Type B pancreatic cell (in vitro differentiated cells): Measurements from ENCODE around the gene DTL. TPM values are rescaled to one million over a fixed set of nuclear protein-coding genes. Genes with fewer than 3 reads are reported as not detected.

Experiments
- DNase-seq: peaks from one replicate; pipeline ENCODE4 v3.0.0; 2021; ENCODE audit warnings: mixed read lengths; ENCODE audit not compliant: unreplicated experiment; ENCODE audit errors: extremely low spot score
- H3K27ac Mint-ChIP-seq: 2 replicates; pipeline ENCODE4 v1.8.0; 2021; ENCODE audit warnings: mild to moderate bottlenecking, mixed read lengths
- H3K27me3 Mint-ChIP-seq: 2 replicates; pipeline ENCODE4 v1.8.0; 2021; ENCODE audit warnings: mixed read lengths
- H3K36me3 Mint-ChIP-seq: 2 replicates; pipeline ENCODE4 v1.8.0; 2021; ENCODE audit warnings: mixed read lengths
- H3K4me1 Mint-ChIP-seq: one replicate; pipeline ENCODE4 v1.8.0; 2021; ENCODE audit warnings: mixed read lengths; ENCODE audit not compliant: unreplicated experiment
- H3K4me3 Mint-ChIP-seq: 2 replicates; pipeline ENCODE4 v1.8.0; 2021; ENCODE audit warnings: mild to moderate bottlenecking, mixed read lengths
- H3K9me3 Mint-ChIP-seq: 2 replicates; pipeline ENCODE4 v1.8.0; 2021; ENCODE audit warnings: mixed read lengths
- total RNA-seq: library from RNA; stranded (reverse); gene quantifications from 2 replicates; pipeline ENCODE4 v1.2.1, GENCODE V29; 2021; ENCODE audit warnings: low replicate concordance
- TF ChIP-seq, protein P1 (sequence below): fragments of 200-600 bp; sonication (generic); conservative IDR thresholded peaks from 2 replicates; pipeline ENCODE4 v1.5.0; 2021; ENCODE audit warnings: antibody characterized with exemption, mild to moderate bottlenecking

The DTL gene
- total RNA-seq, 1 donor from 2014 or later = 38.5 TPM

DNA sequence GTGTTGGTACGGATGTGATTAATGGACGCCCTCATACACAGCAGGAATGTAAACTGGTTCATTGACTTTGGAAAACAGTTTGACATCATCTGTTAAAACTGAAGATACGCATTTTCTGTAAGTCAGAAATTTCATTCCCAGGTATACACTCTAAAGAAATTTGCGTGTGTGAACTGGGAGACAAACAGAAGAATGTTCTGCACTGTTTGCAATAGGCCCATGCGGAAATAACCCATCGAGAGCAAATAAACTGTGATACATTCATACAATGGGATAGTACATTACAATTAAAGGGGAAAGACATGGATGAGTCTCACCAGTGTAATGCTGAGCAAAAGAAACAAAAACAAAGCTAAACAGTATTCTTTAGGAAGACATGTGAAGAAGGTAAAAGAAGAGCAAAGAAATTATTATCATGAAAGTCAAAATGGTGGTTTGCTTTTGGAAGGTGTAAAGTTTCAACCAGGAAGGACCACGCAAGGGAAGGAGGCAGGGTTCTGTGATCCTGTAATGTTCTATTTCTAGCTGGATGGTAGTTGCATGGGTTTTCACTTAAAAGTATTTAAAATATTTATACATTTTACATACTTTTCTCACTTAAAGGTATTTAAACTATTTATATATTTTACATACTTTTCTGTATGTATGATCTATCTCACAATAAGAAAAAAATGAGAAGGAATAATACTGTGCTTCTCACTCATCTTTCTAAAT, 30.5 kb upstream of the DTL start:
- Mint-ChIP-seq H3K4me3 (no peak overlapping the region), H3K4me1 (no peaks in the 10 kb centered on the region), H3K27ac (no peak overlapping the region), H3K27me3 (no peaks in the 10 kb centered on the region), H3K9me3 (no peaks in the 10 kb centered on the region), H3K36me3 (peaks cover 7% of the 10 kb centered on the region)
- DNase-seq = no peak
- TF ChIP-seq, protein P1, sequence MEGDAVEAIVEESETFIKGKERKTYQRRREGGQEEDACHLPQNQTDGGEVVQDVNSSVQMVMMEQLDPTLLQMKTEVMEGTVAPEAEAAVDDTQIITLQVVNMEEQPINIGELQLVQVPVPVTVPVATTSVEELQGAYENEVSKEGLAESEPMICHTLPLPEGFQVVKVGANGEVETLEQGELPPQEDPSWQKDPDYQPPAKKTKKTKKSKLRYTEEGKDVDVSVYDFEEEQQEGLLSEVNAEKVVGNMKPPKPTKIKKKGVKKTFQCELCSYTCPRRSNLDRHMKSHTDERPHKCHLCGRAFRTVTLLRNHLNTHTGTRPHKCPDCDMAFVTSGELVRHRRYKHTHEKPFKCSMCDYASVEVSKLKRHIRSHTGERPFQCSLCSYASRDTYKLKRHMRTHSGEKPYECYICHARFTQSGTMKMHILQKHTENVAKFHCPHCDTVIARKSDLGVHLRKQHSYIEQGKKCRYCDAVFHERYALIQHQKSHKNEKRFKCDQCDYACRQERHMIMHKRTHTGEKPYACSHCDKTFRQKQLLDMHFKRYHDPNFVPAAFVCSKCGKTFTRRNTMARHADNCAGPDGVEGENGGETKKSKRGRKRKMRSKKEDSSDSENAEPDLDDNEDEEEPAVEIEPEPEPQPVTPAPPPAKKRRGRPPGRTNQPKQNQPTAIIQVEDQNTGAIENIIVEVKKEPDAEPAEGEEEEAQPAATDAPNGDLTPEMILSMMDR = no peak

- no peak for DNase-seq
- Mint-ChIP-seq H3K4me3 (no peak overlapping the region), H3K4me1 (no peaks in the 10 kb centered on the region), H3K27ac (no peak overlapping the region), H3K27me3 (no peaks in the 10 kb centered on the region), H3K36me3 (peaks cover 4% of the 10 kb centered on the region), H3K9me3 (no peaks in the 10 kb centered on the region)
- TF ChIP-seq, protein P1 = no peak
Measured at GRCh38 chr1:212007178-212007577, 28.4 kb upstream of the DTL start.

- TF ChIP-seq, protein P1 = no peak
- Mint-ChIP-seq H3K4me3 (no peak overlapping the region), H3K27me3 (no peaks in the 10 kb centered on the region), H3K36me3 (peaks cover 4% of the 10 kb centered on the region), H3K4me1 (no peaks in the 10 kb centered on the region), H3K27ac (no peak overlapping the region), H3K9me3 (no peaks in the 10 kb centered on the region)
- DNase-seq = no peak
Measured at GRCh38 chr1:212007886-212008285, 27.7 kb upstream of the DTL start.

DNA sequence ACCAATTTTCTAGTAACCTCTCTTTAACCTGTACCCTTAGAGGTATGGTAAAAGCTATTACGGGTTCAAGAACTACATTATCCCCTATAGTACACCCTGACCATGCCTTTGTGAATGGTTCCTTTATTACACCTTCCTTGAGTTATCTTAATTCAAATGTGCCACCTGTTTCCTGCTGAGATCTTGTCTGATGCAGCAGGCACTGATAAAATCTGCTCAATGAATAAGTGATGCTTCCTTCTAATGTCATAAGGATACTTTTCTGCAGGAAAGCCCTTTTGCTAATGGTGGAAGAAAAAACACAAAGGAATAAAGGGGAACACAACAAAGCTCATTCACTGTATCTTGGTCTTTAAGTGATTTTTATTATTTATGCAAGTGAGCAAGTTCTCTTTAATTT, 26.0 kb upstream of the DTL start:
- Mint-ChIP-seq H3K4me1 (no peaks in the 10 kb centered on the region), H3K27me3 (no peaks in the 10 kb centered on the region), H3K27ac (no peak overlapping the region), H3K9me3 (no peaks in the 10 kb centered on the region), H3K4me3 (no peak overlapping the region), H3K36me3 (peaks cover 4% of the 10 kb centered on the region)
- TF ChIP-seq, protein P1 = no peak
- no peak for DNase-seq

GRCh38 chr1:212010004-212010403, 25.5 kb upstream of the DTL start:
- no peaks in the 10 kb centered on the region for H3K9me3 Mint-ChIP-seq
- H3K4me1 Mint-ChIP-seq = no peaks in the 10 kb centered on the region
- no peak overlapping the region for H3K4me3 Mint-ChIP-seq
- no peak for DNase-seq
- H3K36me3 Mint-ChIP-seq = peaks cover 4% of the 10 kb centered on the region
- TF ChIP-seq, protein P1 = no peak
- no peak overlapping the region for H3K27ac Mint-ChIP-seq
- no peaks in the 10 kb centered on the region for H3K27me3 Mint-ChIP-seq
